SK-N-MC (cell line): ENCODE measurements around the gene ADRB2.

ENCODE experiments used
- DNase-seq: peaks from one replicate; pipeline ENCODE4 v3.0.0-alpha.2; 2011; ENCODE audit warnings: low read depth, low spot score
- H3K27ac ChIP-seq: fragments of 200-600 bp; sonication (generic); 2 replicates; pipeline ENCODE4 v1.5.1; 2016; ENCODE audit warnings: mixed run types
- H3K36me3 ChIP-seq: fragments of 200-600 bp; sonication (generic); 2 replicates; pipeline ENCODE4 v1.6.1; 2017; ENCODE audit warnings: antibody characterized with exemption, low read length, mixed read lengths; ENCODE audit not compliant: insufficient read depth
- H3K4me3 ChIP-seq: fragments of 200-600 bp; sonication (generic); 2 replicates; pipeline ENCODE4 v1.5.1; 2016
- H3K9ac ChIP-seq: fragments of 200-600 bp; sonication (generic); 2 replicates; pipeline ENCODE4 v1.8.0; 2017; ENCODE audit warnings: mixed run types, mixed read lengths; ENCODE audit not compliant: insufficient read length
- H3K9me3 ChIP-seq: fragments of 200-600 bp; sonication (generic); 2 replicates; pipeline ENCODE4 v1.6.1; 2017; ENCODE audit warnings: low read depth, mild to moderate bottlenecking, antibody characterized with exemption, low read length, moderate library complexity, mixed read lengths
- EZH2 ChIP-seq: fragments of 200-600 bp; sonication (generic); IDR thresholded peaks from one replicate; pipeline ENCODE4 v1.6.1; 2017; ENCODE audit warnings: antibody characterized with exemption
- FOXP2 ChIP-seq: optimal IDR thresholded peaks from 2 replicates; pipeline ENCODE3; 2011; ENCODE audit warnings: mild to moderate bottlenecking, moderate library complexity; ENCODE audit not compliant: insufficient read depth; ENCODE audit errors: extremely low read length, control extremely low read depth
- POLR2AphosphoS5 ChIP-seq: IDR thresholded peaks from 2 replicates; pipeline ENCODE4 v1.6.1; 2012; ENCODE audit warnings: mild to moderate bottlenecking, low read depth, low read length, borderline replicate concordance

ADRB2 gene

DNA sequence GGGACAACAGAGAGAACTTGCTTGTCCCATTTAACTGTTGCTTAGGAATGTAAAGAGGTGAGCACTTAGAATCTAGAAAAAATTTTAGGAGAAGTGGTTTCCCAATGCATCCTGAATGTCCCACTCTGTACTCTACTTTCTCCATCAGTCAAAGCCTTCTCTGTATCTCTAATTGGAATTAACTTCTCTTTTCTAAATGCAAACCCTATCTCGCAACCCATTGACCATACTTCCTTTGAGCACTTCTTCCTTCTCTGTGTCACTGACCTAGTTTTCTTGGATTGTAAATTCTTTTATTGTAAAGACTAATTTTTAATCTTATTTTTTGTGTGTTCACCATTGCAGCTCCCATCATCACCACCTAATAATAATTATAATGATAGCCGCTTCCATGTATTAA lies 33.3 kb downstream of the ADRB2 start:
- Histone ChIP-seq H3K27ac (no peak overlapping the region), H3K9me3 (no peaks in the 10 kb centered on the region), H3K9ac (no peak overlapping the region), H3K36me3 (no peaks in the 10 kb centered on the region), H3K4me3 (no peak overlapping the region)
- no peak for TF ChIP-seq FOXP2
- TF ChIP-seq EZH2, result no peak
- no peak for TF ChIP-seq POLR2AphosphoS5
- no peak for DNase-seq

DNA sequence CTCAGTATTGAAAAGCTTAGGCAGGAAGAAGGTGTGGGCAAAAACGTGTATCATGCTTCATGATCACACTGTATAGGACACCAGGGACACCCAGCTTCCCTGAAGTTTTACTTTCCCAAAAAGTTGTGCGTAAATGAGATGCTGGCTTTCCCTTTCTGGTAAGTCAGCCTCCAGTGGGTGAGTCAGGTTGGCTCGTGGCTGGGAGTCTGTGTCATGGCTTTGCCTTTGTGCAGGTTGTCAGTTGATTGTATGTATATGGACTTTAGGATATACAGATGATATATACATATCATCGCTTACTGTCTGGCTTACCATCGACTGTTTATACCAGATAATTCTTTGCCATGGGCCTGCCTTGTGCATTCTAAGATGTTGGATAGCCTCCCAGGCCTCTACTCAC lies 34.2 kb downstream of the ADRB2 start:
- TF ChIP-seq FOXP2 (no peak), POLR2AphosphoS5 (no peak), EZH2 (no peak)
- no peaks in the 10 kb centered on the region for H3K9me3 ChIP-seq
- DNase-seq, result no peak
- no peak overlapping the region for H3K9ac ChIP-seq
- no peak overlapping the region for H3K27ac ChIP-seq
- H3K4me3 ChIP-seq, result no peak overlapping the region
- no peaks in the 10 kb centered on the region for H3K36me3 ChIP-seq

DNA sequence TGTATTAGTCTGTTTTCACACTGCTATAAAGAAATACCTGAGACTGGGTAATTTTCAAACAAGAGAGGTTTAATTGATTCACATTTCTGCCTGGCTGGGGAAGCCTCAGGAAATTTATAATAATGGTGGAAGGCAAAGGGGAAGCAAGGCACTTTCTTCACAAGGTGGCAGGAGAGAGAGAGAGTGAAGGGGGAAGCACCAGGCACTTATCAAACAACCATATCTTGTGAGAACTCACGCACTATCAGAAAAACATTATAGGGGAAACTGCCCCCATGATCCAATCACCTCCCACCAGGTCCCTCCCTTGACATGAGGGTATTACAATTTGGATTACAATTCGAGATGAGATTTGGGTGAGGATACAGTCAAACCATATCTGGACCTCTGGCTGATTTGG lies 34.7 kb downstream of the ADRB2 start:
- Histone ChIP-seq H3K4me3 (no peak overlapping the region), H3K9me3 (no peaks in the 10 kb centered on the region), H3K9ac (no peak overlapping the region), H3K36me3 (no peaks in the 10 kb centered on the region), H3K27ac (no peak overlapping the region)
- TF ChIP-seq POLR2AphosphoS5 (no peak), EZH2 (no peak), FOXP2 (no peak)
- DNase-seq, result no peak

DNA sequence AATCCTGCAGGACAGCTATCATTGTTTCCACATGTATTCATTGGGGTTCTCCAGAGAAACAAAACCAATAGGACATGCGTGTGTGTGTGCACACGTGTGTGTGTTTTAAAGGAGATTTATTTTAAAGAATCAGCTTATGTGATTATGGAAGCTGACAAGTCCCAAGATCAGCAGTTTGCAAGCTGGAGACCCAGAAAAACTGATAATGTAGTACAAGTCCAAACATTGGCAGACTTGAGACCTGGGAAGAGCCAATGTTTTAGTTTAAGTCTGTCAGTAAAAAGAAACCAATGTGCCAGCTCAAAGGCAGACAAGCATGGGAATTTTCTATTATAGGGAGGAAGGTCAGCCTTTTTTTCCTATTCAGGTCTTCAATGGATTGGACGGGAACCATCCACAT lies 35.3 kb downstream of the ADRB2 start:
- Histone ChIP-seq H3K9ac (no peak overlapping the region), H3K36me3 (no peaks in the 10 kb centered on the region), H3K27ac (no peak overlapping the region), H3K4me3 (no peak overlapping the region), H3K9me3 (no peaks in the 10 kb centered on the region)
- DNase-seq, result no peak
- TF ChIP-seq POLR2AphosphoS5, result no peak
- TF ChIP-seq EZH2, result no peak

DNA sequence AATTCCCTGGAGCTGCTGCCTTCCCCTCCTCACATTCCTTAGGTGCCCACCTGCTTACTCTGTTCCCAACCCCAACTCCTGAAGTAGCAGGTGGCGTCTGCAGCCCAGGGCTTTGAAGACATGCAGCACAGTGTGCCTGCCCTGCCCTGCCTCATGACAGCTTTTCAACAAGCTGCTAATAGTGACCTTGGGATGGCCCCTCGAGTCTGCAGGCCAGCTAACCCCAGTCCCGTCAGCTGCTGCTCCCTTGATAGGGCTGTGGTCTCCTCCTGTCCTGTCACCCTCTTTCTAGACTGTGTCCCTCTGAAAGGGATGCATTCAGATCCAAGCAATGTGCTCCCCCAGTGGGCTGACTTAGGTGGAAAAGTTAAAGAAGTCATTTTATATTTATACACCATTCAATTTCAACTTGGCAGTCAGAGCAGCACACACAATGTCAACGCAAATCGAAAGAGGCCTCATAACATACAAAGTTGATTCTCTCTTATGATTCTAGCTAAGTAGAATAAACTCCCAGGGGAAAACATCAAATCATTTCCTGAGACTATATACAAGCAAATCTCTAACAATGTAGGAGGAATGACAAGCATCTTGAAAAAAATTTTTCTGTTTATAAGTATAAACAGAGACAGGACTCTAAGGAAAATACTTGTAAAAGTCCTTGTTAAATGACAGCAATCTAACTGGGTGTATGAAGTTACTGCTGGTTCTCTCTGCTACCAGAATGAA lies 37.9 kb downstream of the ADRB2 start:
- no peak for DNase-seq
- H3K4me3 ChIP-seq, result no peak overlapping the region
- no peak for TF ChIP-seq POLR2AphosphoS5
- TF ChIP-seq EZH2, result no peak
- no peak for TF ChIP-seq FOXP2
- H3K36me3 ChIP-seq, result no peaks in the 10 kb centered on the region
- no peaks in the 10 kb centered on the region for H3K9me3 ChIP-seq
- no peak overlapping the region for H3K9ac ChIP-seq
- no peak overlapping the region for H3K27ac ChIP-seq

DNA sequence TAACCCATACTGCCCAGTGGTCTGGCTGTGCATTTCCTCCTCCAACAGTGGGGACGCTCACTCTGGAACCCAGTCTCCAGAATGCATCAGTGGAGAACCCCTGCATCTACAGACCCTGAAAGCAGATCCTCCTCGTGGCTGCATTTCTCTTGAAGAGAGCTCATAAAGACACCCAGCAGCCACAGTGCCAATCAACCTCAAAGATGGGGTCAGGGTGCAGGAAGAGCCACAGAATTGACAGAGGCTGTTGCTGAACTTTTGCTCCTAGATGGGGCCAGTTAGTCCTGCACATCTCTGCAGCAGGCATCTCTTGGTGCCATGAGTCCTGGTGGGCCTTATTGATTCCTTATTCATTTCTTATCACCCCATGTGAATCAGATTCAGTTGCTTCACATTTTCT lies 39.6 kb downstream of the ADRB2 start:
- no peak for TF ChIP-seq POLR2AphosphoS5
- TF ChIP-seq EZH2, result no peak
- no peak for TF ChIP-seq FOXP2
- H3K27ac ChIP-seq, result no peak overlapping the region
- no peak for DNase-seq
- H3K36me3 ChIP-seq, result no peaks in the 10 kb centered on the region
- no peaks in the 10 kb centered on the region for H3K9me3 ChIP-seq
- H3K9ac ChIP-seq, result no peak overlapping the region
- H3K4me3 ChIP-seq, result no peak overlapping the region

DNA sequence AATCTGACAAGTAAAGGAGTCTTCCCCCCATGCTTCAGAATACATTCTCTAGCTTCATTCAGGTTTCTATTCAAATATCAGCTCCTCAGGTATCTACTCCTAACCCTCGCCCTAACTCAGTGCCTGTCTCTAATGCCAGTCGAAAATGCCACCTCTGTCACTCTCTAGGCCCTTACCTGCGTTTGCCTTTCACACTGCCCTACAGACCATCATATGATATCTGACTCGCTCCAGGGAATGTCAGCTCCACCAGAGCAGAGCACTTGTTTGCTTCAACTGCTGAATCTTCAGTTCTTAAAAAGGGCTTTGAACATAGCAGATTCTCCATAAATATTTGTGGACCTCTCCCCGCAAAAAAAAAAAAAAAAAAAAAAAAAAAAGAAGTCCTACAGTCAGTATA lies 46.7 kb downstream of the ADRB2 start:
- H3K9ac ChIP-seq, result no peak overlapping the region
- TF ChIP-seq FOXP2 (no peak), EZH2 (no peak), POLR2AphosphoS5 (no peak)
- no peaks in the 10 kb centered on the region for H3K36me3 ChIP-seq
- H3K9me3 ChIP-seq, result no peaks in the 10 kb centered on the region
- no peak for DNase-seq
- no peak overlapping the region for H3K27ac ChIP-seq
- H3K4me3 ChIP-seq, result no peak overlapping the region

DNA sequence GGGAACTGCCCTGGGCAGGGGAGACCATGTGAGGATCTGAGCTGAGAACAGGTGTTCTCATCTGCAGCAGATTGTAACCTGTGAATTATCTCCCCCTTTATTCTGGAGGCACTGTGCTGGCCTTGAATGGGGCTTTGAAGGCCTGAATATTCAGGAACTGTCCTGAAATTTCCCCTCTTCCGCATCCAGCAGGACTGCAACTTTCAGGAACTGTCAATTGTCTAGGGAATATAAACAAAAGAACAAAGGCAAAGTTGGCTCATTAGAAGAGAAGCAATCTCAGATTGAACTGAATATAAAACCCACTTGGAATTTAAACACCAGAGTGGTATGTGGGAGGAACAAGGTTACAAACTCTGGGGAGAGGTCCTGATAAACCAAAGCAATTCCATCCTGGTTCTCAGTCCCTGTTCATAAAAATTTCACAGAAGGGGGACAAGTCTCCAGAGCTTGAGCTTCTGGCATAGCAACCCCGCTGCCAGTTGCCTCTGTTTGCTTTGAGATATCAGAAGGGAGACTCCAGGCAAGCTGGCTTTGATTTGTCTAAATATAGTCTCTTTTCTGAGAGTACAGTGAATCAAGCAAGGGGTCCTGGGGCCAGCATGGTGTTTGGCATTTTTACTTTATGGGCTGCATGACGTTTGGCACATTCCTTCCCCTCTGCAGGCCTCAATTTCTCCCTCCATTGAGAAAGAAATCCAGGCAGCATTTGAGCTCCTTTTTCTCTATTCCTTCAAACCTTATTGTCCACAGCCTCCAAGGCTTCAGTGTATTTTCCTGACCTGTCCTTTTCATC lies 47.5 kb downstream of the ADRB2 start:
- H3K9ac ChIP-seq, result no peak overlapping the region
- H3K27ac ChIP-seq, result no peak overlapping the region
- no peaks in the 10 kb centered on the region for H3K9me3 ChIP-seq
- no peaks in the 10 kb centered on the region for H3K36me3 ChIP-seq
- H3K4me3 ChIP-seq, result no peak overlapping the region
- TF ChIP-seq EZH2 (no peak), FOXP2 (no peak), POLR2AphosphoS5 (no peak)
- DNase-seq, result no peak
